HEK293 (cell line): Measurements from ENCODE around the gene CHST1.

ENCODE experiments used
- CTCF ChIA-PET: fragments of 350-600 bp; formaldehyde crosslinking; extraction: SDS; loops from one replicate; lab custom pipeline; 2021; ENCODE audit warnings: antibody characterized with exemption; lab: Yijun Ruan, JAX
- POLR2A ChIA-PET: fragments of 300-600 bp; formaldehyde crosslinking; extraction: SDS; loops from one replicate; lab custom pipeline; 2020; ENCODE audit warnings: antibody characterized with exemption, inconsistent platforms; lab: Yijun Ruan, JAX
- H3K27ac ChIP-seq: fragments of 200-500 bp; sonication (Bioruptor generic); 2 replicates; pipeline ENCODE4 v1.5.1; 2014; ENCODE audit warnings: low read depth, low read length, control low read depth, inconsistent platforms; ENCODE audit errors: extremely low read depth
- H3K36me3 ChIP-seq, 2 experiments: fragments of 200-500 bp in 1 of 2; sonication (Bioruptor generic) in 1 of 2; 1 replicate in 1 of 2; 2 replicates in 1 of 2; pipeline ENCODE4 v1.5.1; 2014 to 2017; ENCODE audit warnings: inconsistent platforms in 2 of 2, low read length in 2 of 2; ENCODE audit not compliant: control insufficient read depth in 2 of 2, insufficient read depth in 1 of 2
- H3K4me1 ChIP-seq: fragments of 200-500 bp; sonication (Bioruptor generic); 2 replicates; pipeline ENCODE4 v1.5.1; 2014; ENCODE audit warnings: mild to moderate bottlenecking, low read length, inconsistent platforms; ENCODE audit not compliant: control insufficient read depth, insufficient read depth
- H3K4me3 ChIP-seq: 2 replicates; pipeline ENCODE4 v1.5.1; 2011; ENCODE audit warnings: low read depth, mild to moderate bottlenecking, control low read depth, low read length, moderate library complexity
- H3K9me3 ChIP-seq: fragments of 200-500 bp; sonication (Bioruptor generic); 2 replicates; pipeline ENCODE4 v1.5.1; 2014; ENCODE audit warnings: low read depth, low read length, inconsistent platforms; ENCODE audit not compliant: control insufficient read depth, insufficient read depth
- FEZF1 ChIP-seq: fragments of 450-650 bp; formaldehyde crosslinking; IDR thresholded peaks from 2 replicates; pipeline ENCODE4 v1.5.1; 2016; ENCODE audit warnings: missing biosample characterization, missing genetic modification characterization
- KLF8 ChIP-seq: fragments of 450-650 bp; formaldehyde crosslinking; IDR thresholded peaks from 2 replicates; pipeline ENCODE4 v1.5.1; 2016; ENCODE audit warnings: missing biosample characterization, missing genetic modification characterization
- MZF1 ChIP-seq: fragments of 450-650 bp; formaldehyde crosslinking; IDR thresholded peaks from 2 replicates; pipeline ENCODE4 v1.5.1; 2017; ENCODE audit warnings: missing biosample characterization, missing genetic modification characterization, borderline replicate concordance
- PATZ1 ChIP-seq: fragments of 450-650 bp; formaldehyde crosslinking; IDR thresholded peaks from 2 replicates; pipeline ENCODE4 v1.5.1; 2016; ENCODE audit warnings: missing biosample characterization, missing genetic modification characterization
- PBX3 ChIP-seq: sonication (generic); formaldehyde crosslinking; IDR thresholded peaks from 2 replicates; pipeline ENCODE4 v1.8.1; 2022; ENCODE audit warnings: mild to moderate bottlenecking, moderate library complexity, missing genetic modification reagents
- SCRT1 ChIP-seq: fragments of 450-650 bp; formaldehyde crosslinking; IDR thresholded peaks from 2 replicates; pipeline ENCODE4 v1.5.1; 2016; ENCODE audit warnings: missing biosample characterization, missing genetic modification characterization, borderline replicate concordance
- ZBTB17 ChIP-seq: fragments of 450-650 bp; formaldehyde crosslinking; IDR thresholded peaks from 2 replicates; pipeline ENCODE4 v1.5.1; 2016; ENCODE audit warnings: missing biosample characterization, missing genetic modification characterization
- ZBTB8A ChIP-seq: fragments of 450-650 bp; formaldehyde crosslinking; IDR thresholded peaks from 2 replicates; pipeline ENCODE4 v1.5.1; 2016; ENCODE audit warnings: missing biosample characterization, missing genetic modification characterization
- ZFP69B ChIP-seq: fragments of 450-650 bp; formaldehyde crosslinking; IDR thresholded peaks from 2 replicates; pipeline ENCODE4 v1.5.1; 2016; ENCODE audit warnings: missing biosample characterization, missing genetic modification characterization
- ZNF169 ChIP-seq: fragments of 450-650 bp; formaldehyde crosslinking; IDR thresholded peaks from 2 replicates; pipeline ENCODE4 v1.5.1; 2016; ENCODE audit warnings: missing biosample characterization, missing genetic modification characterization
- ZNF221 ChIP-seq: fragments of 450-650 bp; formaldehyde crosslinking; IDR thresholded peaks from 2 replicates; pipeline ENCODE4 v1.5.1; 2017; ENCODE audit warnings: missing biosample characterization, missing genetic modification characterization, borderline replicate concordance
- ZNF280C ChIP-seq: fragments of 450-650 bp; formaldehyde crosslinking; IDR thresholded peaks from 2 replicates; pipeline ENCODE4 v1.5.1; 2016; ENCODE audit warnings: missing biosample characterization, missing genetic modification characterization
- ZNF548 ChIP-seq: fragments of 450-650 bp; formaldehyde crosslinking; IDR thresholded peaks from 2 replicates; pipeline ENCODE4 v1.5.1; 2016; ENCODE audit warnings: missing biosample characterization, missing genetic modification characterization
- ZNF571 ChIP-seq: fragments of 450-650 bp; formaldehyde crosslinking; IDR thresholded peaks from 2 replicates; pipeline ENCODE4 v1.5.0; 2017; ENCODE audit warnings: missing biosample characterization, missing genetic modification characterization
- ZNF621 ChIP-seq: fragments of 450-650 bp; formaldehyde crosslinking; IDR thresholded peaks from 2 replicates; pipeline ENCODE4 v1.5.1; 2017; ENCODE audit warnings: missing biosample characterization, missing genetic modification characterization
- ZNF76 ChIP-seq: fragments of 450-650 bp; formaldehyde crosslinking; IDR thresholded peaks from 2 replicates; pipeline ENCODE4; 2016; ENCODE audit warnings: low read depth, missing biosample characterization, missing genetic modification characterization, borderline replicate concordance
- ZNF791 ChIP-seq: fragments of 450-650 bp; formaldehyde crosslinking; IDR thresholded peaks from 2 replicates; pipeline ENCODE4 v1.5.1; 2016; ENCODE audit warnings: missing biosample characterization, missing genetic modification characterization
- ZXDB ChIP-seq: fragments of 450-650 bp; formaldehyde crosslinking; IDR thresholded peaks from 2 replicates; pipeline ENCODE4 v1.5.1; 2016; ENCODE audit warnings: missing biosample characterization, missing genetic modification characterization

CHST1 gene

GRCh38 chr11:45713573-45713972 lies 48.2 kb upstream of the CHST1 start:
- Histone ChIP-seq H3K4me3 (no peak overlapping the region), H3K9me3 (no peaks in the 10 kb centered on the region), H3K4me1 (no peaks in the 10 kb centered on the region), H3K36me3 (no peaks in the 10 kb centered on the region), H3K27ac (no peak overlapping the region)
- POLR2A ChIA-PET: no interaction called here
- TF ChIP-seq PBX3 (no peak), FEZF1 (tag by site-specific recombination) (no peak)
- CTCF ChIA-PET: interaction anchor here (0.6 to 1.3 kb wide), 2 partner anchors 59 to 374 kb away, joined by 4 read pairs; no protein-coding TSS in a partner anchor

GRCh38 chr11:45710561-45710960 lies 45.1 kb upstream of the CHST1 start:
- ChIA-PET POLR2A (no interaction called here), CTCF (interaction anchor here (0.6 to 1.5 kb wide), 4 partner anchors 8 to 61 kb away, joined by 3 to 5 read pairs (median 4); no protein-coding TSS in a partner anchor)
- H3K4me1 ChIP-seq: no peaks in the 10 kb centered on the region

GRCh38 chr11:45708887-45709663 lies 43.7 kb upstream of the CHST1 start:
- H3K36me3 ChIP-seq: no peaks in the 10 kb centered on the region
- TF ChIP-seq ZNF169 (no peak), ZBTB8A (tag by site-specific recombination) (no peak), ZNF76 (tag by site-specific recombination) (no peak), MZF1 (tag by site-specific recombination) (no peak), ZNF221 (no peak), ZBTB17 (tag by site-specific recombination) (no peak), SCRT1 (tag by site-specific recombination) (no peak), KLF8 (tag by site-specific recombination) (no peak), ZNF280C (tag by site-specific recombination) (no peak), ZFP69B (tag by site-specific recombination) (no peak), ZNF548 (tag by site-specific recombination) (no peak), ZNF621 (tag by site-specific recombination) (no peak), ZXDB (tag by site-specific recombination) (no peak), PATZ1 (tag by site-specific recombination) (no peak), ZNF571 (tag by site-specific recombination) (no peak)
- TF ChIP-seq, all 188 proteins: peak for 0
- Histone ChIP-seq H3K4me3 (no peak overlapping the region), H3K9me3 (no peaks in the 10 kb centered on the region), H3K4me1 (no peaks in the 10 kb centered on the region), H3K27ac (no peak overlapping the region)
- ChIA-PET POLR2A (no interaction called here), CTCF (no interaction called here)

More at GRCh38 chr11:45710561-45710960, 45.1 kb upstream of the CHST1 start:
- H3K9me3 ChIP-seq: no peaks in the 10 kb centered on the region
- no peak for TF ChIP-seq ZNF791 (tag by site-specific recombination)
- no peak overlapping the region for H3K27ac ChIP-seq
- no peaks in the 10 kb centered on the region for H3K36me3 ChIP-seq
- H3K4me3 ChIP-seq: no peak overlapping the region
